PFSK-1 (cell line): ENCODE data around the gene TNFAIP8.

ENCODE experiments used
- FOXP2 ChIP-seq: optimal IDR thresholded peaks from 2 replicates; pipeline ENCODE3; 2011; ENCODE audit warnings: borderline replicate concordance, control low read depth, inconsistent platforms; ENCODE audit not compliant: insufficient read depth; ENCODE audit errors: extremely low read length, extremely low read depth
- POLR2AphosphoS5 ChIP-seq: IDR thresholded peaks from 2 replicates; pipeline ENCODE4 v1.6.1; 2012; ENCODE audit warnings: low read depth, mild to moderate bottlenecking, control low read depth, low read length, moderate library complexity
- SIN3A ChIP-seq: IDR thresholded peaks from 2 replicates; pipeline ENCODE4 v1.6.1; 2012; ENCODE audit warnings: mild to moderate bottlenecking, low read length, moderate library complexity, borderline replicate concordance; ENCODE audit not compliant: insufficient read depth
- TAF1 ChIP-seq: IDR thresholded peaks from 2 replicates; pipeline ENCODE4 v1.6.1; 2012; ENCODE audit warnings: low read length, control low read depth, borderline replicate concordance; ENCODE audit not compliant: insufficient read depth
- TF ChIP-seq, protein P1 (sequence below), 2 experiments: IDR thresholded peaks; 2 replicates each; pipeline versions ENCODE4 v1.6.1 to v1.8.0; 2011 to 2012; ENCODE audit warnings: low read depth in 2 of 2, low read length in 2 of 2, control low read depth in 1 of 2, inconsistent platforms in 1 of 2, mild to moderate bottlenecking in 1 of 2, moderate library complexity in 1 of 2; ENCODE audit not compliant: insufficient read depth in 1 of 2

The TNFAIP8 gene

DNA sequence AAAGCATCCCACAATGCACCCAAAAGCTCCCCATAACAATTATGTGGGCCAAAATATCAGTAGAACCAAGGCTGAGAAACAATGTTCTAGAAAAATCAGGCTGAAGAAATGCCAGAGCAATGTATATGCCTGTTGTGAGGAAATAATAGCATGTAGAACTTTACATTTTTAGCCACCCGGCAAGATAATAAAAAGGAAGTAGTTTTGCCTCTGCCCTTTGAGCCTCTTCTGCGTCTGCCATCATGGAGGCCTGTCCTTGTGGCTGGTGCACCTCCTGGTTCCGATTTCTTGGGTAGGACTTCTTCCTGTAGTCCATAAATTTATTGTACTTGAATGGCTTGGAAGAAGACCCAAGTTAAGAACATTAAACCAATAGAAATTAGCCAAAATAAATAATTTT, 38.9 kb upstream of the TNFAIP8 start:
- TF ChIP-seq FOXP2, result no peak
- no peak for TF ChIP-seq SIN3A
- TF ChIP-seq, protein P1, sequence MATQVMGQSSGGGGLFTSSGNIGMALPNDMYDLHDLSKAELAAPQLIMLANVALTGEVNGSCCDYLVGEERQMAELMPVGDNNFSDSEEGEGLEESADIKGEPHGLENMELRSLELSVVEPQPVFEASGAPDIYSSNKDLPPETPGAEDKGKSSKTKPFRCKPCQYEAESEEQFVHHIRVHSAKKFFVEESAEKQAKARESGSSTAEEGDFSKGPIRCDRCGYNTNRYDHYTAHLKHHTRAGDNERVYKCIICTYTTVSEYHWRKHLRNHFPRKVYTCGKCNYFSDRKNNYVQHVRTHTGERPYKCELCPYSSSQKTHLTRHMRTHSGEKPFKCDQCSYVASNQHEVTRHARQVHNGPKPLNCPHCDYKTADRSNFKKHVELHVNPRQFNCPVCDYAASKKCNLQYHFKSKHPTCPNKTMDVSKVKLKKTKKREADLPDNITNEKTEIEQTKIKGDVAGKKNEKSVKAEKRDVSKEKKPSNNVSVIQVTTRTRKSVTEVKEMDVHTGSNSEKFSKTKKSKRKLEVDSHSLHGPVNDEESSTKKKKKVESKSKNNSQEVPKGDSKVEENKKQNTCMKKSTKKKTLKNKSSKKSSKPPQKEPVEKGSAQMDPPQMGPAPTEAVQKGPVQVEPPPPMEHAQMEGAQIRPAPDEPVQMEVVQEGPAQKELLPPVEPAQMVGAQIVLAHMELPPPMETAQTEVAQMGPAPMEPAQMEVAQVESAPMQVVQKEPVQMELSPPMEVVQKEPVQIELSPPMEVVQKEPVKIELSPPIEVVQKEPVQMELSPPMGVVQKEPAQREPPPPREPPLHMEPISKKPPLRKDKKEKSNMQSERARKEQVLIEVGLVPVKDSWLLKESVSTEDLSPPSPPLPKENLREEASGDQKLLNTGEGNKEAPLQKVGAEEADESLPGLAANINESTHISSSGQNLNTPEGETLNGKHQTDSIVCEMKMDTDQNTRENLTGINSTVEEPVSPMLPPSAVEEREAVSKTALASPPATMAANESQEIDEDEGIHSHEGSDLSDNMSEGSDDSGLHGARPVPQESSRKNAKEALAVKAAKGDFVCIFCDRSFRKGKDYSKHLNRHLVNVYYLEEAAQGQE (IDR thresholded peaks at IDR 0.05; ENCODE audit: insufficient read depth in 1 of 2, low read depth in 2 of 2, low read length in 2 of 2), result no peak
- TF ChIP-seq TAF1, result no peak
- TF ChIP-seq POLR2AphosphoS5, result no peak

DNA sequence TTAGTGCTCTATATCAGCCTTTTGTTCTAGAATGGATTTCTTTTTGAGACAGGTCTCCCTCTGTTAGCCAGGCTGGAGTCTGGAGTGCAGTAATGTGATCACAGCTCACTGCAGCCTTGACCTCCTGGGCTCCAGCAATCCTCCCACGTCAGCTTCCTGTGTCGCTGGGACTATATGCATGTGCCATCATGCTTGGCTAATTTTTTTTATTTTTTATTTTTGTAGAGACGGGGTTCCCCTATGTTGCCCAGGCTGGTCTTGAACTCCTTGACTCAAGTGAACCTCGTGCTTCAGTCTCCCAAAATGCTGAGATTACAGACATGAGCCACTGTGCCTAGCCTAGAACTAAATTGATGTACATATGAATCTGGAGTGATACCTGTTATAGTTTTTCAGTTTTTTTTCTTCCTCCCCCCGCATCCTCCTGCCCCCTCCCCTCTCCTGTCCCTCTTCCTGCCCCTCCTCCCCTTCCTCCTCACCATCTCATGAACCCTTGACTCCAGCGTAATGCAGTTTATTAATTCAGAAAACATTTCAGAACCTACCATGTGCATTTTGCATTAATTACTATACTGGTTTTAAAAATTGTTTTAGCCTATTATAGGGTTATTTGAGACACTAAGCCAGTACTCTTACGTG, 37.4 kb upstream of the TNFAIP8 start:
- no peak for TF ChIP-seq POLR2AphosphoS5
- no peak for TF ChIP-seq SIN3A
- no peak for TF ChIP-seq TAF1
- no peak for TF ChIP-seq FOXP2
- TF ChIP-seq, protein P1 (IDR thresholded peaks at IDR 0.05; ENCODE audit: insufficient read depth in 1 of 2, low read depth in 2 of 2, low read length in 2 of 2), result no peak

DNA sequence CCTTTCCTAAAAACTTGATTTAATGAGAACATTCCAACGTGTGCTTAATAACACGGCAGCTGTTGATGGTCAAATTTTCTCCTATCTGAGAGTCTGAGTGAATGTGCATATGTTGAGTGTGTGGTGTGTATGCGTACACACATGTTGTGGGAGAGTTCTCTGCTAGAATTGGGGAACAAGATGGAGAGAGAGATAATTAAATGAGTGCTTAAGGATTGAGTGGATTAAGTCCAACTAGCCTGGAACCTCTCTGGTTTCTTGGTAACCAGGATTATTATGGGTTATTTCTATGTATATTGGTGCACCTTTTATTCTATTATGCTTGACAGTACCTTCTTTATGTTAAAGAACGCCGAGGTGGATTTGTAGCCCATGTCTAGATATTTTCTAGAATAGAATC, 36.4 kb upstream of the TNFAIP8 start:
- TF ChIP-seq SIN3A, result no peak
- TF ChIP-seq FOXP2, result no peak
- TF ChIP-seq TAF1, result no peak
- TF ChIP-seq, protein P1 (IDR thresholded peaks at IDR 0.05; ENCODE audit: insufficient read depth in 1 of 2, low read depth in 2 of 2, low read length in 2 of 2), result no peak
- no peak for TF ChIP-seq POLR2AphosphoS5

DNA sequence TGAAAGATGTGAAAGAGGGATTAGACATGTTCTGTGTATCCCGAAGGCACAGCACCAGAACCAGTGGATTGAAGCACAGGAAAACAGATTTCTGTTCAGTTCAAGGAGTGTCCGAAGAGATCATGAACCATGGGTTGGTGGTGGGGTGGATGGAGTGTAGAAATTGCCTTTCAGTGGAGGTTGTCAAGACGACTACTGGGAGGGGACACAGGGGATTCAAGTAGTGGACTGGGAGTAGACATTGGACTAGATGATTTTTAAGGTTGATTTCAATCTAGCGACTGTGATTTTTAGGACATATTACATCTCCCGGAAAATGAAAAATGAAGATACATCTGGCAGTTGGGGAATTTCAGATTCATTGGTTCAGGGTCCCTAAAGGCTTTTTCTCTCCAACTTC, 35.9 kb upstream of the TNFAIP8 start:
- TF ChIP-seq TAF1, result no peak

DNA sequence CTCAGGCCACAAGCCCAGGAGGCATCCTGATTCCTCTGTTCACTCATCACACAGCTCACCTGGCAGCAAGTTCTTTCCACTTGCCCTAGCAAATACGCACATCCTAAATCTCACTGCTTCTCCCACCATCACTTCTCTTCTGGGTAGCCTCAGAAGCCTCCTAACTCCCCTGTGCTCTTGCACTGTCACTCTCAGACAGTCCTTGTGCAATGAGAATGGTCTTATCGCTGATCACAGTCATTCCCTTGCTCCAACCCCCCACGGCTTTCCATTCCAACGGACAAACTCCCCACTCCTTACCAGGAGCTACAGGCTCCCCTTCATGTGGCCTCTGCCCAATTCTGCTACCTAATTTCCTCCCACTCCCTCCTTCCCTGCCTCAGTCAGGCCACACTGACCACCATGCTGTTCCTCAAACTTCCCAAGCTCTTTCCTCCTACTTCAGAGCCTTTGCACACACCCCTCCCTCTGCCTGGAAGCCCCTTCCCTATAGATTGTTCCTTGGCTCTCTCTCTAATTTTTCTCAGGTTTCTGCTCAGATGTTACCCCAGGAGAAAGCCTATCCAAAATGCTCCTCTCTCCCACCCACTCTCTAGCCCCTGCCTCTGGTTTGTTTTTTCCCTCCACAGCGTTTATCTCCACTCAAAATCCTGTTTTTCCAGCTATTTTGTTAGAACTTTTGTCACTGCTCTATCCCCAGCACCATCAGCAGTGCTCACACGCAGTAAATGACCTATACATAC, 34.1 kb upstream of the TNFAIP8 start:
- TF ChIP-seq FOXP2, result no peak
- TF ChIP-seq POLR2AphosphoS5, result no peak
- TF ChIP-seq TAF1, result no peak
- TF ChIP-seq, protein P1 (IDR thresholded peaks at IDR 0.05; ENCODE audit: insufficient read depth in 1 of 2, low read depth in 2 of 2, low read length in 2 of 2), result no peak
- no peak for TF ChIP-seq SIN3A
